ENCODE measurements around the gene CRYGC. TPM values are rescaled to one million over a fixed set of nuclear protein-coding genes. Genes with fewer than 3 reads are reported as not detected.

The CRYGC gene
- total RNA-seq, 1 donor from 2014 or later = not detected

DNA sequence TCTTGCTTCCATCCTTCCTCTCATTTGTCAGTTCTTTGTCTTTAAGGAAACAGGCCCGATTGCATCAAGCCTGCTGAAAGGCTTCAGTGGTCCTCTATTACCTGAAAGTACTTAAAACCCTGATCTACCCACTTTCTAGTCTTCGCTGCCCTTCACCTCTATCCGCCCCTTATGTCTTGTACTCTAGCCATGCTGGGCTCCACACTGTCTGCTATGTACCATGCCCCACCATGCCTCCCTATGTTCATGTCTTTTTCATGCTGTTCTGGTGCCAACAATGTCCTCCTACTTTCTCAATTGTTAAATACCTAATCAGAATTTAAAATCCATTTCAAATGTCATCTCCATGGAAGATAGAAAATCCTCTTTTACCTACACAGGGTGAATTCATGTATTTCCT lies 33.5 kb downstream of the CRYGC start:
- TF ChIP-seq CTCF (IDR thresholded peaks at IDR 0.05; ENCODE audit: insufficient read depth, low read length, poor library complexity, severe bottlenecking) = no peak
- peaks cover 2% of the 10 kb centered on the region for H3K27me3 ChIP-seq (ENCODE audit: control insufficient read depth, insufficient read depth, low read length)
- no peak for DNase-seq (ENCODE audit: low read depth)

DNA sequence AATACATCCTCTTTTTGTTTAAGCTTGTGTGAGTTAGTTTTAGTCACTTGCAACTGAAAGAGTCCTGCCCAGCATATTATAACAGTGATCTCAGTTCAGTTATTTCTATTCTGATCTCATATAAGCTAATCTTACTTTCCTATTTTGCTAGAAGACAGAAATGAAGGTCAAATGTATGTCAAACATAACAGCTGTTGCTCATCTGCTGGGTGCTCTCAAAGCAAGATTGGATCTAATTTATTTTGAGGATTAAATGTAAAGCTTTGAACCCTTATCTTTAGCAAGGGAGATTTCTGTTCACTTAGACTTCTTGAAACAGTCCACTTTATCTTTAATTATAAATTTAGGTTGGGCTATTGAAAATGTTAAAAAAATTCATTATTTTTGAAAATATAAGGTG lies 36.5 kb downstream of the CRYGC start:
- DNase-seq (ENCODE audit: low read depth) = no peak
- TF ChIP-seq CTCF (IDR thresholded peaks at IDR 0.05; ENCODE audit: insufficient read depth, low read length, poor library complexity, severe bottlenecking) = no peak

More for the DNA sequence above, 33.5 kb downstream of the CRYGC start:
- Histone ChIP-seq H3K36me3 (ENCODE audit: control insufficient read depth, insufficient read depth, low read length) (no peaks in the 10 kb centered on the region), H3K4me3 (ENCODE audit: low read depth, low read length) (no peak overlapping the region)

DNA sequence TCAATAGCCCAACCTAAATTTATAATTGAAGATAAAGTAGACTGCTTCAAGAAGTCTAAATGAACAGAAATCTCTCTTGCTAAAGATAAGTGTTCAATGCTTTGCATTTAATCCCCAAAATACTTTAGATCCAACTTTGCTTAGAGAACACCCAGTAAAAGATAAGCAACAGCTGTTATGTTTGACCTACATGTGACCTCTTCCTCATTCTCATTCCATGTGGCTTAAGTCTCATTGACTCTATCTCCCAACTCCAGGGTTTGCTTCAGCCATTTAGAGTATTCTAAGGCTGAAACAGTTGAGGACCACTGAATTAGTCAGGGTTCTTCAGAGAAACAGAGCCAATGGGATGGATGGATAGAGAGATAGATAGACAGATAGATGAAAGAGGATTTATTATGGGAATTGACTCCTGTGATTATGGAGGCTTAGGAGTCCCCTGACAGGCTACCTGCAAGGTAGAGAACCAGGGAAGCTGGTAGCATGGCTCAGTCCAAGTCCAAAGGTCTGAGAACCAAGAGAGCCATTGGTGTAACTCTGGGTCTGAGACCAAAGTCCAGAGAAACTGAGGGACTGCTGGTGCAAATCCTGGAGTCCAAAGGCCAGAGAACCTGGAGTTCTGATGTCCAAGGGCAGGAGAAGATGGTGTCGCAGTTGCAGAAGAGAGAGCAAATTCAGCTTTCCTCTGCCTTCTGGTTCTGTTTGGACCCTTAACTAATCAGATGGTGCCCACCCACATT lies 37.4 kb downstream of the CRYGC start:
- Histone ChIP-seq H3K36me3 (ENCODE audit: control insufficient read depth, insufficient read depth, low read length) (no peaks in the 10 kb centered on the region), H3K27me3 (ENCODE audit: control insufficient read depth, insufficient read depth, low read length) (peaks cover 2% of the 10 kb centered on the region), H3K4me3 (ENCODE audit: low read depth, low read length) (no peak overlapping the region)
- DNase-seq (ENCODE audit: low read depth) = no peak
- TF ChIP-seq CTCF (IDR thresholded peaks at IDR 0.05; ENCODE audit: insufficient read depth, low read length, poor library complexity, severe bottlenecking) = no peak

More for the DNA sequence above, 36.5 kb downstream of the CRYGC start:
- no peaks in the 10 kb centered on the region for H3K36me3 ChIP-seq (ENCODE audit: control insufficient read depth, insufficient read depth, low read length)
- peaks cover 2% of the 10 kb centered on the region for H3K27me3 ChIP-seq (ENCODE audit: control insufficient read depth, insufficient read depth, low read length)
- H3K4me3 ChIP-seq (ENCODE audit: low read depth, low read length) = no peak overlapping the region

DNA sequence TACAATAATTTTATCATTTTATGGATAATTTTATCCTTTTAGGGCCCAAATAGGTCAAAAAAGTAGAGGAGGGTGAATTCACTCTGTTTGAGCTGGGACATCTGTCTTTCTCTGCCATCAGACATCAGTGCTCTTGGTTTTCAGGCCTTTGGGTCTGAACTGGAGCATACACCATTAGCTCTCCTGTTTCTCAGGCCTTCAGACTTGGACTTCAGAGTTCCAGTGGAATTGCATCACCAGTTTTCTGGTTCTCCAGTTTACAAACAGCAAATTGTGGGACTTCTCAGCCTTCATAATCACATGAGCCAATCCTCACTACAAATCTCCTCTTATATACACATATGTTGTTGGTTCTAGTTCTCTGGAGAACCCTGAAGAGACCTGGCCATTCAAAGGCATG lies 39.2 kb downstream of the CRYGC start:
- H3K4me3 ChIP-seq (ENCODE audit: low read depth, low read length) = no peak overlapping the region
- DNase-seq (ENCODE audit: low read depth) = no peak
- no peak for TF ChIP-seq CTCF (IDR thresholded peaks at IDR 0.05; ENCODE audit: insufficient read depth, low read length, poor library complexity, severe bottlenecking)
- H3K36me3 ChIP-seq (ENCODE audit: control insufficient read depth, insufficient read depth, low read length) = no peaks in the 10 kb centered on the region
- peaks cover 2% of the 10 kb centered on the region for H3K27me3 ChIP-seq (ENCODE audit: control insufficient read depth, insufficient read depth, low read length)

DNA sequence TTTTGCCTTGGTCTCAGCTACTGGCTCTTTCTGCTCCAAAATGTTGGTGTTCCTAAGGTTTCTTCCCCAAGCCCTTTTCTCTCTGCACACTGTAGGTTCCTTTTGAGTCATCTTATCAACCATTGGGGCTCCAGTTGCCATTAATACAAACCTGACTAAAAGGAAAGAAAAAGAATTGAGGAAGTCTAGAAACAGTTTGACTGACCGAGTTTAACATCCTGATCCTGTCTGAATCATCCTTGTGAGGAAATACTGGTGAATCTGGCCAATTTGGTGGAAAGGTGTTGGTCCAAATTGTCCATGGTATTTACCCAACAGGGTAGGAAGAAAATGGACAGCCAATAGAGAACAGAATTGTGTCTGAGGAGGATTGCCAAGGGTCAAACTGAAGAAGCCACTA lies 43.6 kb downstream of the CRYGC start:
- no peak overlapping the region for H3K4me3 ChIP-seq (ENCODE audit: low read depth, low read length)
- DNase-seq (ENCODE audit: low read depth) = no peak
- TF ChIP-seq CTCF (IDR thresholded peaks at IDR 0.05; ENCODE audit: insufficient read depth, low read length, poor library complexity, severe bottlenecking) = no peak
- H3K36me3 ChIP-seq (ENCODE audit: control insufficient read depth, insufficient read depth, low read length) = no peaks in the 10 kb centered on the region
- H3K27me3 ChIP-seq (ENCODE audit: control insufficient read depth, insufficient read depth, low read length) = no peaks in the 10 kb centered on the region

GRCh38 chr2:208083807-208084206 lies 45.8 kb downstream of the CRYGC start:
- Histone ChIP-seq H3K36me3 (ENCODE audit: control insufficient read depth, insufficient read depth, low read length) (no peaks in the 10 kb centered on the region), H3K27me3 (ENCODE audit: control insufficient read depth, insufficient read depth, low read length) (no peaks in the 10 kb centered on the region), H3K4me3 (ENCODE audit: low read depth, low read length) (no peak overlapping the region)
- no peak for TF ChIP-seq CTCF (IDR thresholded peaks at IDR 0.05; ENCODE audit: insufficient read depth, low read length, poor library complexity, severe bottlenecking)
- DNase-seq (ENCODE audit: low read depth) = no peak
